ENCODE measurements around the gene RMND1.
A peak's percentile ranks its signal among the peaks of the same experiment; 100 is the strongest.
"Not testable (repeated sequence)": the region's sequence is repeated elsewhere in the genome, so short reads cannot be mapped to it uniquely, and the experiment has no call there.

RMND1 gene

GRCh38 chr6:151451950-151452749 lies at the start of gene RMND1:
TSS of gene RMND1 (minus strand) at chr6:151452126. CDS start at chr6:151445811, 6,315 bp downstream.
- peak; percentile 99 for DNase-seq

GRCh38 chr6:151499551-151499950 lies 47.6 kb upstream of the RMND1 start:
- DNase-seq = no peak

DNA sequence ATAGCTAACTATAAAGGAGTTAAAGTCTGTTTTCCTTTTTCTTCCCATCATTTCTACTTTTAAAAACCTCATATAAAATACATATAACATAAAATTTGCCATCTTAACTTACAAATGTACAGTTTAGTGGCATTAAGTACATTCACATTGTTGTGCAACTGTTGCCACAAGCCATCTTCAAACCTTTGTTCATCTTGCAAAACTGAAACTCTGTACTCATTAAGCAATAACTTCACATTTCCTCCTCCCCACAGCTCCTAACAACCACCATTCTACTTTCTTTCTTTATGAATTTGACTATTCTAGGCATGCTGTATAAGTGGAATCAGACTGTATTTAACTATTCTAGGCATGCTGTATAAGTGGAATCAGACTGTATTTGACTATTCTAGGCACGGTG lies 46.4 kb upstream of the RMND1 start:
- no peak for DNase-seq

DNA sequence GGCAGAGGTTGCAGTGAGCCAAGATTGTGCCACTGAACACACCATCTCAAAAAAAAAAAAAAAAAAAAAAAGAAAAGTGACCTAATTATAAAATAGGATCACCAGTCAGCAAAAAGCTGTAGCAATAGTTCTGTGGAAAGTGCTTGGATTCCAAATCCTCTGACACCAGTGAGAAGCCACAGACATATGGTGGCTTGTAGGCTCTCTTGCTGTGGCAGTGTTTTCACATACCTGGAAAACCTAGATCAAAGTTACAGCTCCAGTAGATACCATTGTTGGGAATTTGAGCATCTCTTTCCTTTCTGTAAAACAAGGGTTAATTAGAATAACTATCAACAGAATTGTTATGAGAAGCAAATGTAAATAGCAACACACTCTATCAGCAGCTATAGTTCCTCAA lies 46.0 kb upstream of the RMND1 start:
- DNase-seq = no peak

DNA sequence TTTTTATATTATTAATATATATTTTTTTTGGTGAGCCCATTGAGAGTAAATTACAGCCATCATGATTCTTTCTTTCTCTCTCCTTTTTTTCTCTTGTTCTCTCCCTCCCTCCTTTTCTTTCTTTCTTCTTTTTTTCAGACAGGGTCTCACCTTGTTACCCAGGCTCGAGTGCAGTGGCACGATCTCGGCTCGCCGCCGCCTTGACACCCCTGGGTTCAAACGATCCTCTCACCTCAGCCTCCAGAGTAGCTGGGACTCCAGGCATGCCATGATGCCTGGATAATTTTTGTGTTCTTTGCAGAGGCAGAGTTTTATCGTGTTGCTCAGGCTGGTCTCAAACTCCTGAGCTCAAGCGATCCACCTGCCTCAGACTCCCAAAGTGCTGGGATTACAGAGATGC lies 43.5 kb upstream of the RMND1 start:
- DNase-seq = no peak

GRCh38 chr6:151494936-151495320 lies 43.0 kb upstream of the RMND1 start:
- no peak for DNase-seq

- DNase-seq = peak; percentile 49
Measured at GRCh38 chr6:151494235-151494935, 42.5 kb upstream of the RMND1 start.

DNA sequence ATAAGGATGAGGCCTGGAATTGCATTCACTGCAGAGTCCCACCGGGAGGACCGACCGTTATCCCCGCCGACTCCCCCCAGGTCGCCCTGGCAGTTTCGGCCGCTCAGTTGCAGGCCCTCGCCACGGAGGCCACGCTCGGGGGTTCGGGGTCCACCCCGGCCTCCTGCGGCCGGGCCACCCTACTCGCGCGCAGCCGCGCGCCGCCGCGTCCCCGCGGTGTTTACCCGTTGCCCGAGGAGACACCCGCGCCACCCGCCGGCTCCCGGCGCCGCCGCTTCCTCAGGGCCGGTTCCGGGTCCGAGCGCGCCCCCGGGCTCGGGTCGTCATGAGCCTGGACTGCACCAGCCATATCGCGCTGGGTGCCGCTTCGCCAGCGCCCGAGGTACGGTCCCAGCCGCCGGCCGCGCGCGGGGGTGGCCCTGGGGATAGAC lies 41.9 kb upstream of the RMND1 start, which contains the start of gene CCDC170:
Gene CCDC170 (plus strand): TSS at position 214 of the 431 bp plus-strand sequence. CDS start 112 bp downstream, at position 326.
- DNase-seq = peak; percentile 34

- no peak for DNase-seq
Measured at GRCh38 chr6:151493161-151493803, 41.4 kb upstream of the RMND1 start.

DNA sequence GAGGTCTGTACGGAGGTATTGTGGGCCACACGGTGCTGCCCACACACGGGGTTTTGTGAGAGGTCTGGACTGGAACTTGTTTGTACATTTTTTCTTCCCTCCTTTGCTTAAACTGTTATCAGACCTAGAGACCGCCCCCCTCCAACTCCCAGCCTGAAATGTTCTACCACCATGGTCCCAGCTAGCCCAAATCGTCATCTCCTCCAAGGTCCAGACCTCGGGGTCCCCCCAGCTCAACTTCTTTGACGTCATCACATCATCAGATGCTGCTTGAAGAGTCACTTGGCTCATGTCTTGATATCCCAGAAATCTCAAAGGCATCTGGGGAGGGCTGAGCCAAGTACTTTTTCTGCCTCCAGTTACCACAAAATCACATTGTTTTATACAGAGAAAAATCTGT lies 39.1 kb upstream of the RMND1 start:
- no peak for DNase-seq

- no peak for DNase-seq
Measured at GRCh38 chr6:151488226-151488625, 36.3 kb upstream of the RMND1 start.

- no peak for DNase-seq
Measured at GRCh38 chr6:151483994-151484393, 32.1 kb upstream of the RMND1 start.

- DNase-seq = no peak
Measured at GRCh38 chr6:151482290-151482689, 30.4 kb upstream of the RMND1 start.

DNA sequence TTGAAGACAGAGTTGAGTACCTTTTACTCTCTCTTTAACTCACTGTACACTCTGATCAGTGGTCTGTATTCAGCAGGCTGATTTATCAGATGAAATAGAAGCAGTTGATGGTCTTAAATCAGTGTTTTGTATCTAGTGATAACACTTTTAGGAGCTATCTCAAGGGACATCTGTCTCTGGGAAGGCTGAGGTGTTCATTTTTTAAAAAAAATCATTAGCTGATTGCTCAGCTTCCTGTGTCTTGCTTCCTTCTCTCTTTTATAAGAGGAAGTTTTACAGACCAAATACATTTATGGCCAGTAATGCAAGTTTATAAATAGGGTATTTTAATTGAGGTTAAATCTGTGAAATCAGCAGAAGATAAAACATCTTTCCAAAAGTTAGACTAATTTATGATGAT lies 29.9 kb upstream of the RMND1 start:
- DNase-seq = no peak

DNA sequence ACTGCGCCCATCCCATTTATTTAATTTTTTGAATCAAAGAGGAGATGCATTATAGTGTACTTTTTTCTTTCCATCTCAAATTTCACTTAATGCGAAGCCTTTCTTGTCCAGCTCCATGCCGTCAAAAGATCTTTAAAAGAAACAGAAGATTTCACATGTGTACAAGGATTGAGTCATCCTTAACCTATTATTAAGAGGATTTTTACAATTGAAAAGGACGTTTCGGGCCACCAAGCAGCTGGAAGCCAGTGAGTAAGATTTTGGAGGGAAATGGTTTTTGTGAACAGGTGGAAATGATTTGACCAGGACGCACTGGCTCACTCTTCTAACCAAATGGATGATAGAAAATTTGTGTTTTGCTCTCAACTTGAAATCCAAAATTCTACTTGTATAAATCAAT lies 26.7 kb upstream of the RMND1 start:
- DNase-seq = no peak

DNA sequence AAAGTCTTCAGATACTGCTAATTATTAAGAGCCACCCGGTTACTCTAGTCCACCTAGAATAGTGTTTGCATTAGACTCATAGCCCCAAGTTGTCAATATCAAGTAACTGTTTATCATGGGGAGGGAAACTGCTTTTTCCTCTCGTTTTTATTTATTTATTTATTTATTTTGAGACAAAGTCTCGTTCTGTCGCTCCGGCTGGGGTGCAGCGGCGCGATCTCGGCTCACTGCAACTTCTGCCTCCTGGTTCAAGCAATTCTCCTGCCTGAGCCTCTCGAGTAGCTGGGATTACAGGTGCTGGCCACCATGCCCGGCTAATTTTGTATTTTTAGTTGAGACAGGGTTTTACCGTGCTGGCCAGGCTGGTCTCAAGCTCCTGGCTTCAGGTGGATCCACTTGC lies 25.8 kb upstream of the RMND1 start:
- DNase-seq = no peak

- DNase-seq = peak; percentile 59
Measured at GRCh38 chr6:151475653-151476523, 24.0 kb upstream of the RMND1 start.

- DNase-seq = no peak
Measured at GRCh38 chr6:151464702-151465101, 12.8 kb upstream of the RMND1 start.

- DNase-seq = no peak
Measured at GRCh38 chr6:151461673-151462072, 9.7 kb upstream of the RMND1 start.

- not testable (repeated sequence) for DNase-seq
Measured at GRCh38 chr6:151455751-151456398, 3.9 kb upstream of the RMND1 start.

- no peak for DNase-seq
Measured at GRCh38 chr6:151452750-151453427, 963 bp upstream of the RMND1 start.
